HG03565 (cell line): ENCODE measurements around the gene MYO15B.

Source experiments
- ATAC-seq: cut with Tn5 transposase; IDR thresholded peaks from one replicate; pipeline ENCODE4 v1.9.1; 2021; ENCODE audit warnings: mild to moderate bottlenecking, moderate library complexity; ENCODE audit not compliant: unreplicated experiment

The MYO15B gene

GRCh38 chr17:75587675-75588595 lies at the start of gene MYO15B:
Gene MYO15B (plus strand): TSS chr17:75587800. CDS start chr17:75588058, 258 bp downstream.
- ATAC-seq = no peak

GRCh38 chr17:75539967-75540729 lies 47.5 kb upstream of the MYO15B start:
- no peak for ATAC-seq

DNA sequence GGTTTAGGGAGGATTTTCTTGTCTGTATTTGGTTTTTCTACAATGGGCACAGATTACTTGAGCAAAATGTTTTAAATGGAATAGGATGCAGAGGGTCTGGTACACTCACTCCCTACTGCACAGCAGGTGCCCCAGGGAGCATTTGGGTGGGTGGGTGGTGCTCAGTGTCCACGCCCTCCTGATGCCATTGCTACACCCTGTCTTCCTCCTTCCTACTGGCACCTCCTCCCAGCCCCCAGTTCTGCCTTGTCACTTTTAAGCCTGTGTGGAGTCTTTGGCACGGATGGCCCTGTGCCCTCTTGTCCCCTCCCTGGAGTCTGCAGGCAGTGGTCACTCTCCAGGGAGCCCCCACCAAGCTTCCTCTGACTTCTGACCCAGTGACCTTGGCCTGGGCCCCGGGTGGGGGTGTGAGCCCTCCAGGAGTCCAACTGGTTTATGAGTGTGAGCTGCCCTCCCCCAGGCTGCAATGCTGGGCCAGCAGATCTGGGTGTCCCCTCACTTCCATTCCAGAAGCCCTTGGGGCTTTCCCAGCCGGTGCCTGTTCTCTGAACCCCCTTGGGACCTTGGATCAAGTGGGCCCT lies 46.6 kb upstream of the MYO15B start:
- no peak for ATAC-seq

GRCh38 chr17:75542229-75542628 lies 45.4 kb upstream of the MYO15B start:
- ATAC-seq = no peak

DNA sequence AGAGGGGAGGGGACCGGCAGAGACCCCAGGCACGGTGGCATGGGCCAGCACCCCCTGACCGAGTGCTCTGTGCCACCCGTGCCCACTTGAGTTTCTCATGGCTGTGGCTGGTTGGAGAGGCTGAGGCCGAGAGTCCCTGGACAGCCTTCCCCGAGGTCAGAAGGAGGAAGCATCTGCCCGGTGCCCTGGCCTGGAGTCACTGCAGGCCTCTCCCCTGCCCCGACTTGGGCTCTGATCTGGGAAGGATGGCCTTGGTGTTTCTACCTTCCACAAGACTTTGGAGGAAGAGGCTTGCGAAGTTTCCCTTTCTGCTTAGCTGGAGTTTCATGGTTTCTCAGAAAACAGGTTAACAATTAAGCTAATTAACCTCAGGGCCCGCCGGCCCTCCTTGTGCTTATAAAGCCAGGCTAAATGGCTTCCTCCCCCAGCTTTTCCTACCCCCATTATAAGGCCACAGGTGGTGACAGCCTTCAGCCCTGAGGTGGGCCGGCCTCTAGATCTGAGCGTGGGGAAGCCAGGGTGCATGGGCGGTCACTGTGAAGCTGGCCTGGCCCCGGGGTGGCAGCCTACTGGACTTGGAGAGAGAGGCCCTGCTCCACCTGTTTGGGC lies 44.8 kb upstream of the MYO15B start:
- no peak for ATAC-seq

DNA sequence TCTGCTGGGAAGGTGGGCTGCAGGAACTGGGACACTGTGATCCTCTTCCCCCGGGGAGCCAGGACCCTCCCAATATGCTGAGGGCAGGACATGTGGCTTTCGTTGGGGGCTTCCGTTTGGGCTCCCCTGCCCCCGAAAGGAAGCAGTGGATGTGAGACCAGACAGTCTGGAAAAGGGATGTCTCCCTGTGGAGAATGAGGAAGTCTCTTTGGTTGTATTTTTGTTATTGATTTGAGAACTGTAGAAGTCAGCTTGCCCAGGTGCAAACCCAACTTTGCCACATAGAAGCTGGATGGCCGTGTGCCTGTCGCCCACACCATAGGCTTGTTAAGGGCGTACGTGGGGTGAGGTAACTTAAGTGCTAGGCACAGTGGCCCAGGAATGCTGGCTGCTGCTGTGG lies 43.4 kb upstream of the MYO15B start:
- no peak for ATAC-seq

- ATAC-seq = no peak
Observed at GRCh38 chr17:75546181-75546580, 41.4 kb upstream of the MYO15B start.

DNA sequence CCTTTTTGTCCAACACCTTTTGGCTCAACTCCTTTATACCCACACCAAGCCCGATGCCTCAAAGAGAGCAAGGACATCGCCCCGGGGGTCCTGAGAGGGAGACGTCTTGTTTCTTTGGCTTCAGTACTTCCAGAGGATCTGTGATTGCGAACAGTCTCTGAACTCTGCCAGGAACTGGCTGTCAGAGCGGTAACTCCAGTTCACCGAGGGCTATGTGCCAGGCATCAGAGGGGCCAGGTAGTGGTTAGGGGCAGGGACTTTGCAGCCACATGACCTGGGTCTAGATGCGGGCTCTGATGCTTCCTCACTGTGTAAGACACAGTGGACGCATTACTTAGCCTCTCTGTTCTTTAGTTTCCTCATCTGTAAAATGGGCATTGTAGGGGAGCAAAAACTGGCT lies 40.5 kb upstream of the MYO15B start:
- ATAC-seq = no peak

- no peak for ATAC-seq
Observed at GRCh38 chr17:75548813-75549212, 38.8 kb upstream of the MYO15B start.

DNA sequence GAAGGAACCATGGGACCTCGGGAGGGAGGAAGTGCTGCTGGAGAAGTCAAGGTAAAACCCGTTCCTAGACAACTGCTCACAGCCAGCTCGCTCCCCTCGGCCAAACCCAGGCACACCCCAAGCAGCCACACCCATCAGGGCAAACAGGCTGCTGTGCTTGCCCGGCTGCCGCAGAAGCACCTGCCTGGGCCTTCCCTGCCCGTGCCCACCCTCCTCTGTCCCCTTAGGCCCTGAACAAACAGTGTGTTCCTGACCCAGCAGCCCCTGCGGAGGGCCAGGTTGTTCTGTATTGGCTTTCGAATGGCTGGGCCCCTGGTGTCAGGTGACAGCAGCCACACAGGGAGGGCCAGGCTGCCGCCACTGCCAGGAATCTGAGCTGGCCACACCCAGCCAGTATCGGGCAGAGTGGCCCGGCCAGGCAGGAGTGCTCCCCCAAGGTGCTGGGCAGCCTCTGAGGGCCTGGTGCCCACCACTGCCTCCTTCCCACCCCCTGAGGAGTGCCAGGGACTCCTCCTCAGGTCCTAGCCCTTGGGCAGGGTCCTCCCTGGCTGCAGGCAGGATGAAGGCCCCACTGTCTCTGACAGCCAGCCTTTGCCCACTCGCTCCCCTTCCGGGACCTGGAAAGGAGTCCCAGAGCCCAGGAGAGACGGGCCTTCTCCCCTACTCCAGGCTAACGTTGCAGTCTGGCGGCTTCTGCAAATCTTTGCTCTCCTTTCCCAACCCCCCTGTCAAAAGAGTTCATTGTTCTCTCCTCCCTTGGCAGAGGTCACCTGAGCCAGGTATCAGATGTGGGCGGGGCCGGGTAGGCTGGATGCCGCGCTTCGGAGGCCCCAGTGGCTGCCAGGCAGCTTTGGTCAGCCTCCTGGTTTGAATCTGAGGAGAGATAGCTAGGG lies 38.1 kb upstream of the MYO15B start:
- no peak for ATAC-seq

DNA sequence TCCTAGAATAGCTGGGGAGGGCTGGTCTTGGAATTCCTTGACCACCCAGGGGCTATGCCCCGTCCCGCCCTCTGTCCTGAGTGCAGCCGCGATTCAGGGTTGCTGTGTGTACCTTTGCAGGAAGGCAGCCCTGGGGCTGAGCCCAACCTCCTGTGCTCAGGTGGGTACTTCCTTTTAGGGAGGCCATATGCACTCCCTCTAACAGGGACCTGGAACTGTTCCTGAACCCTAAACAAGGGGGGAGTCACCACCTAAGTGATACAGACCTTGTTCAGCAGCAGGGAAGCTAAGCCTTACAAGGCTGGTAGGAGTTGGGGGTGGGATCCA lies 37.5 kb upstream of the MYO15B start:
- ATAC-seq = no peak

- no peak for ATAC-seq
Observed at GRCh38 chr17:75551266-75551665, 36.3 kb upstream of the MYO15B start.

DNA sequence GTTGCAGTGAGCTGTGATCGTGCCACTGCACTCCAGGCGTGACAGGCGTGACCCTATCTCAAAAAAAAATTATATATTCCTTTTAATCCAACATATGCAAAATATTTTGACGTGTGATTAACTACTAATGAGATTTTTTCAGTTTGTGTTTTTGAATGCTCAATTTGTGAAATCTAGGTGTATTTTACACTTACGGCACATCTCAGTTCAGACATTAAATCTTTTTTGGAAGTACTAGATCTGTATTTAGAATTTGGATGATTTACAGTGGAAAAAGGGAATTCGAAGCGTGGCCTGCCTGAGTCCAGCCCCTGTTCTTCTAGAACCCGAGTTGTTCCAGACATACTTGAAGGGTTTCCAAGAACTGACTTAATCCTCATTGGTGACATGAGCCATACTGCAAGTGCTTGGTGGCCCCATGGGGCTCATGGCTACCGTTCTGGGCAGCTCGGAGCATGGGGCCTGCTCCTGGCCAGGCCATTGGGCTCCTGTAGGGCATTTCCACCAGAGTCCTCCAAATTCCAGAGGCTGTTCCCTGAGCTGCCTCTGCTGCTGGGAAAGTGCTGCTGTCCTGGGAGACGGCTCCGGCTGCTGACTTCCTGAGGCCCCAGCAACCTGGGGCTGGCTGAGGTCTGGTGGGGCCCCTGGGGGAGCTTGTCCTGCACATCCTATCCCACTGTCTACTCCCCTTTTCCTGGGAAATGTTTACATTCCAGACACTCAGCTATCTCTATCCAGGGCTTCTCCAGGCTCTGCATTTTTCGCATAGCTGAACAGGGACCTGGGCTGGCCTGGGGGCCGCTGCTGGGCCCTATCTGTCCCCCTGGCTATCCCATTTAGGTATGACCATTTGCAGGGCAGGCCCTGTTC lies 34.9 kb upstream of the MYO15B start:
- no peak for ATAC-seq

GRCh38 chr17:75553295-75554110 lies 34.1 kb upstream of the MYO15B start:
- ATAC-seq = no peak

DNA sequence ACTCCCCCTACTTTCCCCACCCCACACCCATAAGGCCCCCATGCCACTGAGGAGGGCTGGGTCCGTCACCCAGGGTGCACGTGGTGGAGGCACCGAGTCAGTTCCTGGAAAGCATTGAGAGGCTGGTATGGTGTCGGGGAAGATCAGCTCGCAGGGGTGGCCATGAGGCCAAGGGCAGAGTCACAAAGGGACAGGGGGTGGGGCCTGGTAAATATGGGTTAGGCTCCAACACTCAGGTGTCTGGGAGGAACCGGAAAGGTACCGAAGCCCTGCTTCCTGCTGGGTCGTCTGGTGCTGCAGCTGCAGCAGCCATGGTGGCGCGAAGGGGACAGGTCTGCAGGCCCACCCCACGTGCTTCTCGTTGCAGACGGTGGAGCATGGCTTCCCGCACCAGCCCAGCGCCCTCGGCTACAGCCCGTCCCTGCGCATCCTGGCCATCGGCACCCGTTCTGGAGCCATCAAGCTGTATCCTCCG lies 31.9 kb upstream of the MYO15B start:
- ATAC-seq = no peak

DNA sequence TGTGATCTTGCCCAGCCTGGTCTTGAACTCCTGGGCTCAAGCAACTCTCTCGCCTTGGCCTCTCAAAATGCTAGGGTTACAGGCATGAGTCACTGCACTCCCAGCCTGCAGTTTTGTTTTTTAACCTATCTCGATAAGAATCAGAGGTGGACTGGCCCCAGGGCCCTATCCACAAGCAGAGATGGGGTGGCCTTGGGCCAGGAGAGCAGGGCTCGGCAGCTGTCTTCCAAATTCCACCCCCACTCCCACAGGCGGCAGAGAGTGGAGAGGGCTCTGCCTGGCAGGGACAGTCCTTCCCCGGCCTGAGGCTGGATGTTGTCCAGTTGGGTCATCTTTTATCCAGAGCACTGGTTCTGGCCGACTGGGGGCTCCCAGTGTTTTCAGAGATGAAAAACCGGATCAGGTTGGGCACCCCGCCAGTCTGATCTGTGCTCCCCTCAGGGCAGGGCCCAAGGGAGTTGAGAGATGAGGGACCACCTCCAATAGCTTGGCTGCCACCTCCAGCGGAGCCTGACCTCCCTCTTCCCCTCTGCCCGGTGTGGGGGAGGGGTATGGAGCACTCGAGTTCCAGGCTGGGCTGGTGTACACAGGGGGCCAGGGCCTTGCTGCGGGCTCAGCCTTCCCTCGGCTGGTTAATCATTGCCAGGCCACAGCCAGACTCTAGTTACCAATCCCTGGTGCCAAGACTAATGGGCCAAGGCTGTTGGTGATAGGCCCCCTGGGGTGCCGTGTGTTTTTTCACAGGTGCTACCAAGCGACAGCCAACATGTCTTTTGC lies 30.3 kb upstream of the MYO15B start:
- no peak for ATAC-seq

DNA sequence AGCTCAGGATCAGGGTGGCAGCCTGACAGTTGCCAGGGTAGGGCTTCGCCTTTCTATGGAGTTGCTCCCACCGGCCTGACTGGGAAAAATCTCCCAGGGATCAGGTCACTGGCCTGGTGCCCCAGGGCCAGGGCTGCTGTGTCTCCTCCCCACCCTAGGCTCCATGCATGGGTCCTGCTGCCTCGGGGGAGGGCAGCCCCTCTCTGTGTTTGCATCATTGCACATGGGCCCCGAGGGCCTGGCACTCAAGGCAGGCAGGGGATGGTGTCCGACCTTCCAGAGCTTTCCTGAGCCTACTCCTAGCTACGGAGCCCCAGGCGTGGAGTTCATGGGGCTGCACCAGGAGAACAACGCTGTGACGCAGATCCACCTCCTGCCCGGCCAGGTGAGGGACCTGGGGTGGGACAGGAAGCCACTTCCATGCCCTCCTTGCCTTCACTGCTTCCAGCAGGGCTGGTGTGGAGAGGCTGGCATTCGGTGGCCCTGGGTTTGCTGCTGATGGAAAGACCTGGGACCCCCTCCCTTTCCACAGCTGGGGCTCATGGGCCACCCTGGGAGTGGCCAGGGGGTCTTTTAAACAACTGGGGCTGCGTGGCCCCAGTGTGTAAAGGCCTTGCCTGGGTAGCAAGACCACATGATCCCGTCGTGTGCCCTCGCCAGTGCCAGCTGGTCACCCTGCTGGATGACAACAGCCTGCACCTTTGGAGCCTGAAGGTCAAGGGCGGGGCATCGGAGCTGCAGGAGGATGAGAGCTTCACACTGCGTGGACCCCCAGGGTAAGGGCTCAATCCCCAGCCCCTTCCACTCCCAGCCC lies 29.5 kb upstream of the MYO15B start:
- ATAC-seq = no peak
